C4-2B (cell line): ENCODE measurements around the gene MAMDC2.

ENCODE experiments used
- CTCF ChIP-seq: fragments of 450-650 bp; conservative IDR thresholded peaks from 2 replicates; pipeline ENCODE4 v1.5.1; 2017; ENCODE audit warnings: mild to moderate bottlenecking
- ZFX ChIP-seq: fragments of 450-650 bp; IDR thresholded peaks from 2 replicates; pipeline ENCODE4 v1.6.1; 2017

GRCh38 chr9:70107558-70107957 is 63.9 kb downstream of the MAMDC2 start:
- no peak for TF ChIP-seq CTCF
- TF ChIP-seq ZFX: no peak
